DND-41 (cell line): Measurements from ENCODE around the gene MINK1.

ENCODE experiments used
- ATAC-seq: fragments of 200-7000 bp; cut with Tn5 transposase; 3 replicates; pipeline ENCODE4 v1.9.1; 2021; ENCODE audit warnings: low read depth; ENCODE audit not compliant: insufficient read depth
- DNase-seq: peaks from one replicate; pipeline ENCODE4 v3.0.0-alpha.2; 2020
- H2AFZ ChIP-seq: 2 replicates; pipeline ENCODE4 v1.6.0; 2012; ENCODE audit warnings: low read depth, low read length
- H3K27ac ChIP-seq: 2 replicates; pipeline ENCODE4 v1.5.1; 2012; ENCODE audit warnings: low read length, inconsistent platforms
- H3K27me3 ChIP-seq: fragments of 200-600 bp; sonication (generic); 2 replicates; pipeline ENCODE4 v1.6.0; 2012; ENCODE audit warnings: low read length, mild to moderate bottlenecking, inconsistent platforms; ENCODE audit not compliant: insufficient read depth, poor library complexity
- H3K36me3 ChIP-seq: 2 replicates; pipeline ENCODE4 v1.5.1; 2012; ENCODE audit warnings: low read length, inconsistent platforms; ENCODE audit not compliant: insufficient read depth
- H3K4me1 ChIP-seq: 2 replicates; pipeline ENCODE4 v1.5.1; 2012; ENCODE audit warnings: mild to moderate bottlenecking, low read length; ENCODE audit not compliant: insufficient read depth
- H3K4me2 ChIP-seq: 2 replicates; pipeline ENCODE4 v1.6.0; 2012; ENCODE audit warnings: mild to moderate bottlenecking, moderate library complexity, low read length, inconsistent platforms; ENCODE audit not compliant: insufficient read depth
- H3K4me3 ChIP-seq, 2 experiments: fragments of 200-600 bp in 1 of 2; shearing (Covaris generic) in 1 of 2; 2 replicates each; pipeline ENCODE4 v1.5.1; 2012 to 2016; ENCODE audit warnings: inconsistent platforms in 2 of 2, low read length in 2 of 2, mild to moderate bottlenecking in 2 of 2, low read depth in 1 of 2, moderate library complexity in 1 of 2
- H3K79me2 ChIP-seq: 2 replicates; pipeline ENCODE4 v1.6.0; 2012; ENCODE audit warnings: low read length, inconsistent platforms; ENCODE audit not compliant: insufficient read depth
- H3K9ac ChIP-seq: 2 replicates; pipeline ENCODE4 v1.6.0; 2012; ENCODE audit warnings: low read depth, mild to moderate bottlenecking, inconsistent platforms, low read length, moderate library complexity
- H3K9me3 ChIP-seq: 2 replicates; pipeline ENCODE4 v1.5.1; 2012; ENCODE audit warnings: low read length, moderate library complexity, mild to moderate bottlenecking, inconsistent platforms; ENCODE audit not compliant: insufficient read depth, severe bottlenecking
- H4K20me1 ChIP-seq: 2 replicates; pipeline ENCODE4 v1.6.0; 2012; ENCODE audit warnings: low read length; ENCODE audit not compliant: insufficient read depth
- CTCF ChIP-seq: IDR thresholded peaks from 2 replicates; pipeline ENCODE4 v1.5.1; 2012; ENCODE audit warnings: borderline replicate concordance, low read length, moderate library complexity, mild to moderate bottlenecking; ENCODE audit not compliant: poor library complexity, severe bottlenecking; ENCODE audit errors: extremely low read depth
- EZH2 ChIP-seq: IDR thresholded peaks from 3 replicates; pipeline ENCODE4 v1.6.1; 2012; ENCODE audit warnings: borderline replicate concordance, low read depth, mild to moderate bottlenecking, moderate library complexity, low read length, inconsistent platforms; ENCODE audit not compliant: severe bottlenecking

MINK1 gene

GRCh38 chr17:4838309-4838785 is 5.2 kb downstream of the MINK1 start:
- Histone ChIP-seq H3K9ac (no peak overlapping the region), H3K79me2 (peaks cover 77% of the 10 kb centered on the region), H3K4me1 (peaks cover 18% of the 10 kb centered on the region), H3K27me3 (no peaks in the 10 kb centered on the region), H4K20me1 (peaks cover 81% of the 10 kb centered on the region), H2AFZ (no peak overlapping the region), H3K27ac (no peak overlapping the region), H3K4me2 (no peak overlapping the region), H3K9me3 (no peaks in the 10 kb centered on the region), H3K36me3 (peaks cover 6% of the 10 kb centered on the region; the same call in 1 of the 2 replicates), H3K4me3 (no peak overlapping the region)
- DNase-seq = no peak
- TF ChIP-seq CTCF = no peak
- no peak for TF ChIP-seq EZH2
- no peak for ATAC-seq

GRCh38 chr17:4839221-4839620 is 6.1 kb downstream of the MINK1 start:
- H2AFZ ChIP-seq = no peak overlapping the region

GRCh38 chr17:4839965-4840892 is 7.1 kb downstream of the MINK1 start:
- no peak overlapping the region for H3K9ac ChIP-seq
- H3K27me3 ChIP-seq = no peaks in the 10 kb centered on the region
- ATAC-seq = no peak
- no peak overlapping the region for H3K27ac ChIP-seq
- H4K20me1 ChIP-seq = peaks cover 86% of the 10 kb centered on the region
- 0 out of 2 replicates have a peak, but pooled peaks cover 6% of the 10 kb centered on the region for H3K36me3 ChIP-seq
- TF ChIP-seq EZH2 (no peak), CTCF (no peak)
- peaks cover under 1% of the 10 kb centered on the region for H3K4me1 ChIP-seq
- H3K4me2 ChIP-seq = no peak overlapping the region
- H3K9me3 ChIP-seq = no peaks in the 10 kb centered on the region
- peaks cover 67% of the 10 kb centered on the region for H3K79me2 ChIP-seq
- no peak for DNase-seq
- no peak overlapping the region for H2AFZ ChIP-seq
- no peak overlapping the region for H3K4me3 ChIP-seq

More at GRCh38 chr17:4839221-4839620, 6.1 kb downstream of the MINK1 start:
- H3K27ac ChIP-seq = no peak overlapping the region
- peaks cover 85% of the 10 kb centered on the region for H4K20me1 ChIP-seq
- no peaks in the 10 kb centered on the region for H3K9me3 ChIP-seq
- no peak overlapping the region for H3K9ac ChIP-seq
- H3K4me2 ChIP-seq = no peak overlapping the region
- H3K36me3 ChIP-seq = 0 out of 2 replicates have a peak, but pooled peaks cover 6% of the 10 kb centered on the region
- H3K79me2 ChIP-seq = peaks cover 74% of the 10 kb centered on the region
- H3K4me3 ChIP-seq = no peak overlapping the region
- H3K4me1 ChIP-seq = peaks cover 11% of the 10 kb centered on the region
- no peak for ATAC-seq
- H3K27me3 ChIP-seq = no peaks in the 10 kb centered on the region
- TF ChIP-seq EZH2 = no peak
- TF ChIP-seq CTCF = no peak
- no peak for DNase-seq
